ENCODE data around the gene HELZ. TPM values are rescaled to one million over a fixed set of nuclear protein-coding genes. Genes with fewer than 3 reads are reported as not detected.
"Not testable (repeated sequence)": the region's sequence is repeated elsewhere in the genome, so short reads cannot be mapped to it uniquely, and the experiment has no call there.

HELZ gene
- polyA plus RNA-seq, 3 donors from 2014 or later: 41.4 to 121 (median 44.2) TPM

DNA sequence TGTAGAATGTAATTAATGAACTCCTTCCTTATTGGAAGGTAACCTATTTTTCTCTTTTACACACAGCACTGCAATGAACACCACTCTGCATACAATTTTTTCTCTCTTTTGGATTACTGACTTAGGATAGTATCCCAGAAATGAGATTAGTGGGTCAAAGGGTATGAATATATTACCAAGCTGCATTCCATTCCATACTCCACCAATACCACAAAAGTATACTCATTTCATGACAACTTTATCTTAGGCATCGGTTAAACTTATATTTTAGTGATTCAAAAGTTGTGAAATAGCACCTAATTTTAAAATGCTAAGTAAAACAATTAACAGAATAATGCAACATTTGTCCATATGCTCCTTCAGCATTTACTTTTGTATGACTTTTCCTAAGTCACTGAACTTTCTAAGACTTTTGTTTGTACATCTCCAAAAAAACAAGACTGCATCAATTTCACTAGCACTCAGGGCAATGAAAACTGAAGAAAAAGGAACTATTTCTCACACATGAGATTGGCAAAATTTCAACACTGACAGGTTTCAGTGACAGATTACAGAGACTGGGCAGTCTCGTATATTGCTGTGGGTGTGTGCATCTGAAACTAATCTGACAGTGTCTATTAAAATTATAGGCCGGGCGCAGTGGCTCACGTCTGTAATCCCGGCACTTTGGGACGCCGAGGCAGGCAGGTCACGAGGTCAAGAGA is 32.1 kb downstream of the HELZ start:
- peaks cover 45 to 66% of the 10 kb centered on the region in 2 donors for H3K4me1 Mint-ChIP-seq
- H3K4me3 Mint-ChIP-seq: peak overlapping the region in 1 of 5 donors; percentile 1
- peaks cover 0 to 7% (median 0%) of the 10 kb centered on the region in 3 donors for H3K27me3 Mint-ChIP-seq (ENCODE audit: low read depth in 3 of 3)
- no peaks in the 10 kb centered on the region for H3K9me3 Mint-ChIP-seq
- peaks cover 3 to 13% (median 4%) of the 10 kb centered on the region in 3 donors for H3K36me3 Mint-ChIP-seq
- no peak for DNase-seq
- H3K27ac Mint-ChIP-seq: peak overlapping the region in 5 of 6 donors; percentile 40 to 65 (median 52)

DNA sequence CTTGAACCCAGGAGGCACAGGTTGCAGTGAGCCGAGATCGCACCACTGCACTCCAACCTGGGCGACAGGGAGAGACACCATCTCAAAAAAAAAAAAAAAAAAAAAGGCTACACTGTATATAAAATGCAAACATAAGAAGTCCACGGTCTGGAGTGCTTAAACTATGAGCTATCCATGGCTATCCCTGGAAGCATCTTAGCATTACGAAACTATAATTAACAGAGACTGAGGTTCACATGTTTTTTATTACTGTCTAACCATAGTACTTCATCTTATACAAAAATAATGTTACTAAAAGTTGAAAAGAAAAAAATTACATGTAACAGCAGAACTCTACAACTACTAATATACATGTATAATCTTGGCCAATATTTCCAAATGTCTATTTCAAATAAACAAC is 32.8 kb downstream of the HELZ start:
- peak overlapping the region in 4 of 6 donors; percentile 37 to 53 (median 46) for H3K27ac Mint-ChIP-seq
- H3K27me3 Mint-ChIP-seq (ENCODE audit: low read depth in 3 of 3): peaks cover 0 to 7% (median 0%) of the 10 kb centered on the region in 3 donors
- no peak overlapping the region for H3K4me3 Mint-ChIP-seq
- H3K36me3 Mint-ChIP-seq: peaks cover 3 to 13% (median 4%) of the 10 kb centered on the region in 3 donors
- DNase-seq: no peak
- no peaks in the 10 kb centered on the region for H3K9me3 Mint-ChIP-seq
- peaks cover 48 to 72% of the 10 kb centered on the region in 2 donors for H3K4me1 Mint-ChIP-seq

DNA sequence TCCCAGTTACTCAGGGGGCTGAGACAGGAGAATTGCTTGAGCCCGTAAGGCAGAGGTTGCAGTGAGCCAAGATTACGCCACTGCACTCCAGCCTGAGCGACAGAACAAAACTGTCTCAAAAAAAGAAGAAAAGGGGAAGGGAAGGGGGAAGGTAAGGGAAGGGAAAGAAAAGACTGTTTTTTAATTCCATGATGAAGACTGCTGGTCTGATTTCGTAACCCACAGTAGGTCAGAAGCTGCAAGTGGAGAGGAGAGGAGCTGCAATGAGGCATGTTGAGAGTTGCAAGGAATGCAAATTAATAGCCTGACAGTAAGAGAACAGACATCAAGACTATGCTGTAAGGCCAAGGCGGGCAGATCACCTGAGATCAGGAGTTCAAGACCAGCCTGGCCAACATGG is 33.3 kb downstream of the HELZ start:
- H3K9me3 Mint-ChIP-seq: no peaks in the 10 kb centered on the region
- peaks cover 0 to 7% (median under 1%) of the 10 kb centered on the region in 3 donors for H3K27me3 Mint-ChIP-seq (ENCODE audit: low read depth in 3 of 3)
- H3K4me3 Mint-ChIP-seq: no peak overlapping the region
- no peak for DNase-seq
- H3K4me1 Mint-ChIP-seq: peaks cover 48 to 72% of the 10 kb centered on the region in 2 donors
- H3K36me3 Mint-ChIP-seq: peaks cover 3 to 13% (median 4%) of the 10 kb centered on the region in 3 donors
- peak overlapping the region in 5 of 6 donors; percentile 20 to 73 (median 53) for H3K27ac Mint-ChIP-seq

DNA sequence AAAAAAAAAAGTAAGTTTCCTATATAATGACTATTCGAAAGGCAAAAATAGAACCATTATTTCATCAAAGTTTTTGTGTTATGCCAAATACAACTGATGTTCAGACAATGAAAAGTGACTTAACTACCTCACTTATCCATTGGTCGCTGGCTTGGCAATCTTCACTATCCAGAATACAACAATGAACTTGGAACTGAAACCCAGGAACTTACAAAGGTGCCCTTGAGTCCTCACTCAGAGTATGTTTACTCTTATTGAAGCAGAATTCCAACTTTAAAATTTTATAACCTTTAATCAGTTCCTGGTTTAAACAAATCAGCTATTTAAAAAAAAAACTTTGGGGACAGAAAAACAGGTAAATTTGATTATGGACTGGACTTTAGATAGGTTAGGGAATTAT is 34.1 kb downstream of the HELZ start:
- H3K27ac Mint-ChIP-seq: peak overlapping the region in 1 of 6 donors; percentile 78
- H3K9me3 Mint-ChIP-seq: no peaks in the 10 kb centered on the region
- H3K36me3 Mint-ChIP-seq: peaks cover 3 to 13% (median 4%) of the 10 kb centered on the region in 3 donors
- H3K4me1 Mint-ChIP-seq: peaks cover 52 to 77% of the 10 kb centered on the region in 2 donors
- H3K4me3 Mint-ChIP-seq: no peak overlapping the region
- H3K27me3 Mint-ChIP-seq (ENCODE audit: low read depth in 3 of 3): peaks cover 0 to 7% (median 3%) of the 10 kb centered on the region in 3 donors
- DNase-seq: no peak

DNA sequence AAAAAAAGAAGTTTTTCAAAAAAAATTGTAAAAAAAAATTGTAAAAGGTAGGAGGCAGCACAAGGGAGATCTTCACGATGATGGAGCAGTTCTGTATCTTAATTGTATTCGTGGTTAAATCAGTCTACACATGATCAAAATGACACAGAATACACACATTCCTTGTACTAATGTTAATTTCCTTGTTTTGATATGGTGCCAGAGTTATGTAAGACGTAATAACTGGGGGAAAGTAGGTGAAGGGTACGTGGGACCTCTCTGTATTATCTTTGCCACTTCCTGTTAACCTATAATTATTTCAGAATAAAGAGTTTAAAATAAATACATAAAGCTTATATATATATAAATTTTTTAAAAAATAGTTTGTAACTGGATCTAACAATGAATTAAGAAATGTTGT is 36.8 kb downstream of the HELZ start:
- Mint-ChIP-seq H3K27me3 (ENCODE audit: low read depth in 3 of 3) (peaks cover 0 to 10% (median 3%) of the 10 kb centered on the region in 3 donors), H3K27ac (peak overlapping the region; percentile 13 to 84 (median 70)), H3K4me1 (peaks cover 59 to 89% of the 10 kb centered on the region in 2 donors), H3K36me3 (peaks cover 0 to 7% (median 3%) of the 10 kb centered on the region in 3 donors), H3K4me3 (peak overlapping the region in 4 of 5 donors; percentile 10 to 38 (median 24)), H3K9me3 (no peaks in the 10 kb centered on the region)
- DNase-seq: no peak

DNA sequence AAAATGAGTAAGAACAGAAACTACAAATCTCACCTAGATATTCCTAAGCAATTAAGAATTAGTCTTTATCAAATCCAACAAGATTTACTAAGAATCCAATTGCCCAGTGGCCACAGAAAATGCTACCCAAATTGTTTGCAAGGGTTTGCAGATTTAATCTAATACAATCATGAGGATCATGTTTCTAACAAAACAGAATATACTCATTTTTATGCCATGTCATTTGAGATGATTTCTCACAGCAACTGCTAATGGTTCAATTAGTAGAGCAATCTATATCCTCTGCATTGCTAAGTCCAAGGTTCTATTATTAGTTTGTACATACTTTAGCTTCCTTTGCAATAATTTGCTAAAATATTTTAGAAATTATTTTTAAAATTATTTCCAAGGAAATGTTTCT is 41.2 kb downstream of the HELZ start:
- peaks cover 0 to 3% (median 3%) of the 10 kb centered on the region in 3 donors for H3K27me3 Mint-ChIP-seq (ENCODE audit: low read depth in 3 of 3)
- no peak overlapping the region for H3K4me3 Mint-ChIP-seq
- H3K27ac Mint-ChIP-seq: peak overlapping the region in 3 of 6 donors; percentile 13 to 49 (median 23)
- DNase-seq: no peak
- peaks cover 40 to 78% of the 10 kb centered on the region in 2 donors for H3K4me1 Mint-ChIP-seq
- H3K36me3 Mint-ChIP-seq: peaks cover 6 to 24% (median 8%) of the 10 kb centered on the region in 3 donors
- no peaks in the 10 kb centered on the region for H3K9me3 Mint-ChIP-seq

DNA sequence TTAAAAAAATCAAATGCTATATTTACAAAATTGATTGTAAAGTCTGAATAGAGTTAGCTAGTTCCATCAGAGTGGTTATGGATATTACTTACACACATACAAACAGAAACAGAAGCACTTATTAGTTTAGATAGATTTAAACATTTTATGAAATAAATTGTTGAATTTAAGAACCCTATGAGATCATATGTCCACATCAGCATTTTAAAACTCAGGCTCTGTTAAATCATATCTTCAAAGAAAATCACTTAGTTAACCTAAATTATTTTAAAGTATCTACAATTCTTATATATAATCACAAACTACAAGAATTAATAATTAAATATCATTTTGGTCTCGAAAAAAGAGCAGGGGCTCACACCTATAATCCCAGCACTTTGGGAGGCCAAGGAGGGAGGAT is 42.5 kb downstream of the HELZ start:
- peaks cover 29 to 73% of the 10 kb centered on the region in 2 donors for H3K4me1 Mint-ChIP-seq
- H3K9me3 Mint-ChIP-seq: no peaks in the 10 kb centered on the region
- H3K27me3 Mint-ChIP-seq (ENCODE audit: low read depth in 3 of 3): peaks cover 0 to 3% (median 3%) of the 10 kb centered on the region in 3 donors
- no peak for DNase-seq
- no peak overlapping the region for H3K27ac Mint-ChIP-seq
- H3K36me3 Mint-ChIP-seq: peaks cover 6 to 24% (median 8%) of the 10 kb centered on the region in 3 donors
- H3K4me3 Mint-ChIP-seq: no peak overlapping the region

DNA sequence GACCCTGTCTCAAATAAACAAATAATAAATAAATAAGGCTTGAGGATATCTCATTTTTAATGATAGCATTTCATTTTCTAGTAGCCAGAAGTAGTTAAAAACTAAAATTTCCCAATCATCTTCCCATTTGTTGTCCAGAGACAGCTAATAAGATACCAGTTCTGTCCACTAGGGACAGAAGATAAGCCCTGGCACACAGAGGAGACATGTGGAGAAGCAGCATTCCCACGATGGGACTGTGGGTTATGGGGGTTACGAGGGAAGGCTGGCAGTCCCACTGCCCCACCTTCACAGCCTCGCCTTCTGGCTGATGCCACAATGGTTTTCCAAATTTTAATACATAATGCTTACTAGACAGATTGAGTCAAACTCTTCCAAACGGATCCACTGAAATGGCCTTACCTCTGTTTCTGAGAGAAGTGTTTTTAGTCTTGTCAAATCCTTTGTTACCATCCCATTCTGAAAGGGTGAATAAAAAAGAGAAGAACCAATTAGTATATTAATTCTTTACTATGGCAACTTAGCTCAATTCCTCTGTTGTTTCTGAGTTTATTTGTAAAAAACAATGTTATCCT is 44.2 kb downstream of the HELZ start:
- Mint-ChIP-seq H3K4me1 (peaks cover 40 to 80% of the 10 kb centered on the region in 2 donors), H3K4me3 (no peak overlapping the region), H3K27ac (peak overlapping the region in 1 of 6 donors; percentile 34), H3K9me3 (no peaks in the 10 kb centered on the region), H3K27me3 (ENCODE audit: low read depth in 3 of 3) (peaks cover 0 to 8% (median 0%) of the 10 kb centered on the region in 3 donors), H3K36me3 (peaks cover 17 to 39% (median 19%) of the 10 kb centered on the region in 3 donors)
- DNase-seq: no peak

DNA sequence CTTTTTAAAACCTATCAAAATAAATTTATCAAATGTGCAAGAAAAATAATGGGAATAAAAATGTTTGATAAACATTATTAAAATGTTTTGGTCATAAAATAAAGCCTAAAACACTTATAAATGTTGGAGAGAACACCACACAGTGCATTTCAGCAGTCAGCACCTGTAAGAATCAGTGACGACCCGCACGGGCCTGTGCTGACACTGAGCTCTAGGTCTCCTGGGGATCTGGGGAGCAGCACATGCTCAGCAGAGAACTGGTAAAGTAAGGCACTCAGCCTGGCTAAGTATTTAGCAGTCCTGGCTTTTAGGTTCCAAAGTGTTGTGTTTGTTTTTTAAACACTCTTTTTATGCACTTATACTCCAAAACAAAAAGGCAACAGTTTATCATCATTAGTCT is 46.9 kb downstream of the HELZ start:
- H3K4me1 Mint-ChIP-seq: peaks cover 26 to 73% of the 10 kb centered on the region in 2 donors
- H3K27ac Mint-ChIP-seq: no peak overlapping the region
- no peak for DNase-seq
- H3K36me3 Mint-ChIP-seq: peaks cover 17 to 42% (median 19%) of the 10 kb centered on the region in 3 donors
- H3K27me3 Mint-ChIP-seq (ENCODE audit: low read depth in 3 of 3): peaks cover 0 to 4% (median 0%) of the 10 kb centered on the region in 3 donors
- no peak overlapping the region for H3K4me3 Mint-ChIP-seq
- H3K9me3 Mint-ChIP-seq: no peaks in the 10 kb centered on the region

DNA sequence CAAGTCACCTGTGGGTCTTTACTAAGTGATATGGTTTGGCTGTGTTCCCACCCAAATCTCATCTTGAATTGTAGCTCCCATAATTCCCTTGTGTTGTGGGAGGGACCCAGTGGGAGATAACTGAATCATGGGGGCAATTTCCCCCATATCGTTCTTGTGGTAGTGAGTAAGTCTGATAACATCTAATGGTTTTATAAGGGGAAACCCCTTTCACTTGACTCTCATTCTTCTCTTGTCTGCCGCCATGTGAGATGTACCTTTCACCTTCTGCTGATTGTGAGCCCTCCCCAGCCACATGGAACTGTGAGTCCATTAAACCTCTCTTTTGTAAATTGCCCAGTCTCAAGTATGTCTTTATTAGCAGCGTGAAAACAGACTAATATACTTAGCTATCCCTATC is 48.0 kb downstream of the HELZ start:
- not testable (repeated sequence) for H3K4me3 Mint-ChIP-seq; DNase-seq; H3K27me3 Mint-ChIP-seq (ENCODE audit: low read depth in 3 of 3); H3K9me3 Mint-ChIP-seq
- Mint-ChIP-seq H3K27ac (peak overlapping the region; percentile 15 to 81 (median 60)), H3K36me3 (peaks cover 17 to 38% (median 19%) of the 10 kb centered on the region in 3 donors), H3K4me1 (peaks cover 26 to 69% of the 10 kb centered on the region in 2 donors)

DNA sequence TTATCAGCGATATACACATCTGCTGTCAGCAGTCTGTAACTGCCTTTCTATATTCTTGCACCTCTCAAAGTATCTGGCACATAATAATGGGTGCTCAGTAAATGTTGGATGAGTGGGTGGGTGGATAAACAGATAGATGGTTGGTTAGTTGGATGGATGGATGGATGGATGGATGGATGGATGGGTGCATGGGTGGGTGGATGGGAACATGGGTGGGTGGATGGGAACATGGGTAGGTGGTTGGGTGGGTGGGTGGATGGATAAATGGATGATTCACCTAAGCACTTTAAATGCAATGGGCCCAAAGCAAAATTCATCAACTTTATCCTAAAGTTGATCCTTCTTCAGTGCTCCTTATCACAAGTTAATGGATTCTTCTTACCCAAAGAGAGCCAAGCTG is 48.6 kb downstream of the HELZ start:
- H3K4me1 Mint-ChIP-seq: peaks cover 26 to 65% of the 10 kb centered on the region in 2 donors
- peak overlapping the region in 4 of 6 donors; percentile 2 to 63 (median 36) for H3K27ac Mint-ChIP-seq
- H3K9me3 Mint-ChIP-seq: no peaks in the 10 kb centered on the region
- H3K4me3 Mint-ChIP-seq: no peak overlapping the region
- DNase-seq: no peak
- peaks cover 0 to 4% (median 0%) of the 10 kb centered on the region in 3 donors for H3K27me3 Mint-ChIP-seq (ENCODE audit: low read depth in 3 of 3)
- H3K36me3 Mint-ChIP-seq: peaks cover 17 to 36% (median 19%) of the 10 kb centered on the region in 3 donors

DNA sequence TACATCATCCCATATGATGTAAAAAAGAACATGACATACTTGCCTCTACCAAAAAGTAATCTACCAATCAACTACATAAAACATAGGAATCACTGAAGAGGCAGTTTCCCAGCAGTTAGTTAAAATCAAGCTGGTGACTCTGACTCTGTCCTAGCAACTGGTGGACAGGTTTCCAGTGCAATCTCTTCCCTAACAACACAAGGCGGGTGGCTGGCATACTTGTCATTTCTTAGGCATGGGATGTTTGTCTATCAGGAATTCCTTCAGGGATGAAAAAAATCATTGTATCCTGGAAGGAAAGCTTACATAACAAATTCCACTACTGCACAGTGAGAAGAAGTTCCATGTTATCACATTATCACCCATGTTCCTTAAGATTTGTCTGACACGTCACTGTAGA is 50.9 kb downstream of the HELZ start:
- Mint-ChIP-seq H3K4me1 (peaks cover 30 to 63% of the 10 kb centered on the region in 2 donors), H3K4me3 (no peak overlapping the region), H3K27ac (peak overlapping the region in 2 of 6 donors; percentile 22 to 31), H3K36me3 (peaks cover 10 to 33% (median 19%) of the 10 kb centered on the region in 3 donors), H3K9me3 (no peaks in the 10 kb centered on the region), H3K27me3 (ENCODE audit: low read depth in 3 of 3) (peaks cover 0 to 4% (median 0%) of the 10 kb centered on the region in 3 donors)
- no peak for DNase-seq

DNA sequence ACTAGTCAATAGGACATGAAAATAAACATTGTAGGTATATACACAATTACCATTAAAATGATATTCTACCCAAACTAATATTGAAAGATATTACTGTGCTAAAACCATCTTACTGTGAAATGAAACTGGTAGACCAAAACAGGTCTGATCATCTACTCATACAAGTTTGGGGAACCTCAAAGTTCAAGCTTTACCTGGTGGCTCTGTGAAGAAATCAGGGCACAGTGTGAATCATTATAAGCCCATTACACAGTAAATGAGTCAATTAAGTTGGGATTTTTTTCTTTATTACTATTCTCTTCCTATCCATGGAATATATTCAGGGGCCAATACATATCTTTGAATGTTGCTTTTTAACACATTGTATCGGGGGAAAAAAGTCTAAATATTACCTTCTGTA is 57.1 kb downstream of the HELZ start:
- H3K27ac Mint-ChIP-seq: peak overlapping the region in 1 of 6 donors; percentile 15
- H3K4me3 Mint-ChIP-seq: no peak overlapping the region
- peaks cover 0 to 2% (median 0%) of the 10 kb centered on the region in 6 donors for H3K9me3 Mint-ChIP-seq
- DNase-seq: no peak
- peaks cover 11 to 29% (median 11%) of the 10 kb centered on the region in 3 donors for H3K36me3 Mint-ChIP-seq
- peaks cover 0 to 2% (median 0%) of the 10 kb centered on the region in 3 donors for H3K27me3 Mint-ChIP-seq (ENCODE audit: low read depth in 3 of 3)
- peaks cover 18 to 58% of the 10 kb centered on the region in 2 donors for H3K4me1 Mint-ChIP-seq

DNA sequence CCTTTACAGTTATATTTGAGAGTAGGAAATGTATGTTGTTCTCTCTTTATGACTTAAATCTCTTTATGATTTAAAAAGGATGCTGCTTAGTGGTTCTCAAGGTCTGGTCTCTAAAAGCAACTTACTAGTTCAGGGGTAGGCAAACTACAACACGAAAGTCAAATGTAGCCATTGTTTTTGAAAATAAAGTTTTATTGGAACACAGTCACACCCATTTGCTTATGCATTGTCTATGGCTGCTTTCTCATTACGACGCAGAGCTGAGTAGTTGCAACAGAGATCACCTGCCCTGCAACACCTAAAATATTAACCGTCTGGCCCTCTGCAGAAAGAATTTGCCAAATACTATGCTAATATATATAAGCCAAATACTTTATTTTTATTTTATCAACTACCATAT is 58.2 kb downstream of the HELZ start:
- DNase-seq: no peak
- Mint-ChIP-seq H3K27ac (no peak overlapping the region), H3K36me3 (peaks cover 11 to 29% (median 11%) of the 10 kb centered on the region in 3 donors), H3K9me3 (peaks cover 0 to 2% (median 0%) of the 10 kb centered on the region in 6 donors), H3K27me3 (ENCODE audit: low read depth in 3 of 3) (peaks cover 0 to 2% (median 0%) of the 10 kb centered on the region in 3 donors), H3K4me3 (no peak overlapping the region), H3K4me1 (peaks cover 16 to 56% of the 10 kb centered on the region in 2 donors)

All from immature natural killer cell (primary cell).